HG03159 (cell line): Measurements from ENCODE around the gene PCCA.

ENCODE experiments used
- ATAC-seq: cut with Tn5 transposase; IDR thresholded peaks from one replicate; pipeline ENCODE4 v1.9.1; 2021; ENCODE audit warnings: mild to moderate bottlenecking, moderate library complexity; ENCODE audit not compliant: unreplicated experiment

PCCA gene

DNA sequence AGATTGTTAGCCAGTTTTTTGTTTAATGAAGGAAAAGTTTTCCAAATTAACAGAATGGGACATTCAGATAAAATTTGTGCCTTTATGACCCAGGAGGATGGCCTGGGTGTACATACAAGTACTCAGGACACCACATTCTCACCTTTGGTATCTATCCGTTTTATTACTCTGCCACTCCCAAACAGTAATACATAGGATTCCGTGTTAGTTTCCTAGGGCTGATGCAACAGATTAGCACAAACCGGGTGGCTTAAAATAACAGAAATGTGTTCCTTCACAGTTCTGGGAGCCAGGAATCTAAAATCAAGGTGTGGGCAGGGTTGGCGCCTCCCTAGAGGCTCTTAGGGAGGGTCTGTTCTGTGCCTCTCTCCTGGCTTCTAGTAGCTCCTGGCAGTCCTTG lies 369.8 kb downstream of the PCCA start:
- no peak for ATAC-seq

DNA sequence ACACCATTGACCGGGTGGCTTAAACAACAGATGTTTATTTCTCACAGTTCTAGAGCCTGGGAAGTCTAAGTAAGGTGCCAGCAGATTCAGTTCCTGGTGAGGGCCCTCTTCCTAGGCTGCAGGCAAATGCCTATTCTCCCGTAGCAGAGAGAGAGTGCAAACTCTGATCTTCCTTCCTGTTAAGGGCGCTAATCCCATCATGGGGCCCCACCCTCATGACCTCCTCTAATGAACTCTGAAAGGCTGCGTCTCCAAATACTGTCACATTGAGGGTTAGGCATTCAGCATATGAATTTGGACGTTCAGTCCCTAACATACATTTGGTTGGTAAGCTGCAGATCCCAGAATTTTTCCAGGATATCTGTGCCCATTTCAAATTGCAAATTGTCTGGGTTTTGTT lies 370.9 kb downstream of the PCCA start:
- ATAC-seq, result no peak

DNA sequence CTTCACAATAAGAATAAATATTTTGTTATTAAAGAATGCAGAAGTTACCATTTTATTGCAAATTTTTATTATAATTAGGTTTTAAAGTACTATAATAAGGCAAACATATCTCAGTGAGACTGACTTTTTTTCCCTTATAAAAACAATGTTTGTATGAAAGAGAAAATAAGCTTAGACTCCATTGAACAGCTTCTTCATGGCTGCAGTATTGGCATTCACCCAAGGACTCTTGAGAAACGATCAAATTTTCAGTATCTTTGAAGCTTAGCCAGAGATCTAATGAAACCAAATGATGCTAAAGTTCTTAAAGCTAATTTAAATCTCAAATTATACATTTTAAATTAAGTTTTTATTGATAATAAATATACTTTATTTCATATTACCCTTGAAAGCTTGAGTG lies 371.4 kb downstream of the PCCA start:
- ATAC-seq, result no peak

DNA sequence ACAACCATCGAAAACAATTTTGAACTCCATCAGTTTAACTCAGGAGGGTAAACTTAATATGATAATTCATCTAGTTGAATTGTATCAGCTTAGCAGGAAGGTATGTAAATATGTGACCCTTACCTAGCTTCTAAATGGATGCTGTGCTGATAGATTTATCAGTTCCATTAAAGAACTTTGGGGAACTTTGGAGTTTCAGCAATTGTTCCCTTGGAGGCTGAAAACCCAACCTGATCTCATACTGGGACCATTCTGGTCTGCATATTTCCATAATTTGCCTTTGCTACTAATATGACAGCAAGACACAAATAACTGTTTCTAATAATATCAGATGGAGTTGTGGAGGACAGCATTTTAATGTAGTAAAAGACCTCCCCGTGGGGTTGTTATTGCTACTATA lies 371.9 kb downstream of the PCCA start:
- no peak for ATAC-seq

DNA sequence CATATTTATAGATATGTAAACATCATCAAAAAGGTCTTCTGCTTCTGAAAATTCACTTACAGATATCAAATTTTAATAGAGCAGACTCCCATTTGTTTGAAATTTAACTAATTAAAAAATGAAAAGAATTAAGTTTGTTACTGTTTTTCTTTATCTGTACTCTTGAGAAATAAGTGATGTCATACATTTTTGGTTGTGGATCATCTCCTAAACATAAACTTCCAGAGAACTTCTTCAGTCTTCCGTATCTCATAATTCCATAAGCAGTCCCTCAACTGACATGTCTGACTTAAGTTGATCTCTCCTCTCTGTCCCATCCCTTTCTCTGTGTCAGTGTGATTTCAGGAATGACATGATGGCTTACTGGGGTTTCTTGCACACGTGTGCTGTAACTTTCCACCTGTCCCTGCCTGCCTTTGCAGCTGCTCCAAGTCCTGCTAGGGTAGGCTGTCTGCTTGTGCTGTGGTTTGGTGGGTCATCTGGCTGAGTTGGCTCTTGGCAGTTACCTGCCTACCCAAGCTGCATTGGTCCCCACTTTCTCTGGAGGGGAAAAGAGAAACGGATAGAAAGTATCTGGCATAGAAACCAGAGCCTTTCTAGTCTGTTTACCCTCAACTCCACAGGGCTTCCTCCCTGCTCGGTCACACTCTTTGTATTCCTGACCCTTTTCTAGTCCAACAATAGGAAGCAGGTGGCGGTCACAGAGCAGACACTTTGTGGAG lies 372.6 kb downstream of the PCCA start:
- no peak for ATAC-seq

DNA sequence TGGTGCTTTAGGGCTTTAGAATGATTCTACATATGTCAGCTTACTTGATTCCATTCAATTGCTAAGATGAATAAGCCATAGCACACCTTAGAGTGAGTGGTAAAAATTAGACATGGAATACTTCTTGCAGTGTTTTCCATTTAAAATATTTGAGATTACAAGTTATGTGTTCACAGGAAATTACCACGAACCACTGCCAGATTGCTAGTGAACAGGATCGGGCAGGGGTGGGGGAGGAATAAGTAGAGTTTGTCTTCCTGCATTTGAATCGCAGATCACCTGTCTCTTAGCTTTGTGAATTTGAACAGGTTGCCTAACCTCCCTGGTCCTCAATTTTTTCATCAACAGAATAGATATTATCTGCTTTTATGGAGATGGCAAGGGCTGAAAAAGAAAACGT lies 375.1 kb downstream of the PCCA start:
- ATAC-seq, result no peak

DNA sequence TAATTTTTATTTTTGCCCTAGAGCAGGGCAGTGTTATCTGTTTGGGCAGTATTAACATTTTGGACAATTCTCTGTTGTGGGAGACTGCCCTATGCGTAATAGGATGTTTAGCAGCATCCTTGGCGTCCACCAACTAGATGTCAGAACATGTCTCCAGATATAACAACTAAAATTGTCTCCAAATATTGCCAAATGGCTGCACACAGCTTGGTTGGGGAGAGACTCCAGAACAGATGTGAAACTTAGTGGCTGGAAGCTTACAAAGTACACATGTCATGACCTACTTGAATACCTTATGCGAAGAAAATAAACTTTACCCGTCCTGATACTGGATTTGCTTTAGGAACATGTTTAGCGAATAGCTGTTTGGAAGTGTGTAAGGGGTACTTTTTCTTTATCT lies 376.7 kb downstream of the PCCA start:
- no peak for ATAC-seq

DNA sequence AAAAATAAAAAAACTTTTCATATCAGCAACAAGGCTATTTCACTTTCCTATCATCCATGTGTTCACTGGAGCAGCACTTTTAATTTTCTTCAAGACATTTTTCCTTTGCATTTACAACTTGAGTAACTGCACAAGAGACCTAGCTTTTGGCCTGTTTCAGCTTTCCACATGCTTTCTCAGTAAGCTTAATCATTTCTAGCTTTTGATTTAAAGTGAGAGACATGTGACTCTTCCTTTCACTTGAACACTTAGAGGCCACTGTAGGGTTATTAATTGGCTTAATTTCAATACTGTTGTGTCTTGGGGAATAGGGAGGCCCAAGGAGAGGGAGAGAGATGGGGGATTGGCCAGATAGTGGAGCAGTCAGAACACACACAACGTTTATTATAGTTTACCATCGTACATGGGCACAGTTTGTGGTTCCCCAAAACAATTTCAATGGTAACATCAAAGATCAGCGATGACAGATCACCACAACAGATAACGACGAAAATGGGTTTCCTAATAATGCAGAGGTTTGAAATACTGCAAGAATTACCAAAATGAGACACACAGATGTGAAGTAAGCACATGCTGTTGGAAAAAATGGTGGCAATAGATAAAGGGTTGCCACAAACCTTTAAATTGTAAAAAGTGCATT lies 382.1 kb downstream of the PCCA start:
- ATAC-seq, result no peak

DNA sequence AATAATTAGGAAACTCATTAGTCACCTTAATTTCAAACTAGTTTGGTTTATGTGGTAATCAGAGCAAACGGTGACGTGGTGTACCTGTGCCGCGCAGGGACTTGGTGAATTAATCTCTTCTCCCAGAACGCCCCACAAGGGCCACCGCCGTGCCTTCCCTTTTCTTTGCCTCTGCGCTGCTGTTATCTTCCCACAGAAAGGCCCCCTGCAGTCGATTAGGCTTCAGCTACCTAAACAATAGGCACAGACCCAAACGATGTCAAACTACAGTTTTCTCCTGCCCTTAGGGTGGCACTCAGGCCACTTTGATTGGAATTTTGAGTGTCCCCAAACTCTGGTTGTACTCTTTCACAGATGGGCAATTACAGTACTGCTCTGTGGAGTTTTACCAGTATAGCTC lies 384.2 kb downstream of the PCCA start:
- no peak for ATAC-seq

DNA sequence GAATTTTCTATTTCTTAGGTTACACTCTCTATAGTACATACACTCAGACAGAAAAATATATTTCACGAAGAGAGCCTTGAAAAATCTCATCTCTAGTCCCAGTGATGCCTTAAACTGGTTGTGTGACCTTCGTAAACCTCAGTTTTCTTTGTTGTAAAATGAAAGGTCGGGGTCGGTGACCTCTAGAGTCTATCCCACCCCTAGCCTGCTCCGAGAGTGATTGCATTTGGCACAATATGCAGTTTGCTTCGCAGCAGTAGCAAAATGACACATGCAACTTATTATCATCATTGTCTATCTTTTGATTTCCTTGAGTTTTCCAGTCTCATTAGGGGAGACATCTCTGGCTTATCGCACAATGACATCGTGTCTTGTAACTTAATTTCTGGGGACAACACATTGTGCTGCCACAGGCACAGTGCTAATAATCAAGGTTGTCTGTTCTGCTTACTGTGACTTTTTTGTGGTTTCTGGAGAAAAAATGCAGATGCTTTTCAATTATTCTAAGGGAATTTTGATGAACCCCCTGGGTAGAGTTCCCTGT lies 384.7 kb downstream of the PCCA start:
- ATAC-seq, result no peak

DNA sequence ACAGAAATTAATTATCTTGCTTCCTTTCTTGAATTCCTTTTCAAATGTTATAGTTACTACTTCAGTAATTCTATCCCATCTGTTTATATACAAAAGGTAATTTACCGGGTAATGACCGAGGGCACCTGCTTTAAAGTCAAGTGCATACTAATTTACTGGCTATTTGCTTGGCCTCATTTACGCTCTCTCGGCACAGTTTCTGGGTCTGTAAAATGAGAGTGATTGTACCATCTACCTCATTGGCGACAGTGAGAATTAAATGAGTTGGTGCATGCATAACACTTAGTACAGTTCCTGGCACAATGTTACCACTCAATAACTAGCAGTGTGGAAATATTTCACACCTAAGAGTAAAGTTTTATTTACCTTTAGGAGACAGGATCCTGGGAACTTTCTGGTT lies 388.1 kb downstream of the PCCA start:
- ATAC-seq, result no peak

DNA sequence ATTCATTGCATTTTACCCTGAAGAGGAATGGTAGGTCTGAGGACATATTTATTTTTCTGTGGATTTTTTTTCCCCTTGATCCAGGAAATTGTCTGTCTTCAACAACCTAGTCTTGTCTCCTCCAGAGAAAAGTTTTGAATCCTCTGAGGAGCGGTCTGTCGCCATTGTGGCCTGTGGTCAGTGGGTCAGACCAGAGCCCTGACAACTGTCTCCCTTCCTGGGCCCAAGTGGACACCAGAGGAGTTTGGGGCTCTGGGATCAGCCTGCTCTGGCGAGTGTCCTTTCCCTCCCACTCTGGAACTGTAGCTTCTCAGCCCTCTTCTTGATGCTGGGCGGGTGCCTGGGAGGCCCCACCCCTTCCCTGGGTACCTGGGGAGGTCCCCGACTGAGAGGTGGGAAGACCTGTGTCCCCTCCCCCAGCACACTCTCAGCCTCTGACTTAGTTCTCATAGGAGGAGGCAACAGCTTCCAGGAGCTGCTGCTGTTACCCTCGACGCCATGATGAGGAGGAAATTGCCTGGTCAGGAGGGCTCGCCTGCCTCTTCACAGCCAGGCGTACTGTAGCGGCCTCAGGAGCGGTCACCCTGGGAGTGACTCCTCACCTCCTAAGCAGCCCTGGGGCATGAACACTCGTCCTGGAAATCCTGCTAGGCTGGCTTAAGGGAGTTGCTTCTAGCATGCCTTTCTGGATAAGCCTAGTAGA lies 389.4 kb downstream of the PCCA start:
- no peak for ATAC-seq

DNA sequence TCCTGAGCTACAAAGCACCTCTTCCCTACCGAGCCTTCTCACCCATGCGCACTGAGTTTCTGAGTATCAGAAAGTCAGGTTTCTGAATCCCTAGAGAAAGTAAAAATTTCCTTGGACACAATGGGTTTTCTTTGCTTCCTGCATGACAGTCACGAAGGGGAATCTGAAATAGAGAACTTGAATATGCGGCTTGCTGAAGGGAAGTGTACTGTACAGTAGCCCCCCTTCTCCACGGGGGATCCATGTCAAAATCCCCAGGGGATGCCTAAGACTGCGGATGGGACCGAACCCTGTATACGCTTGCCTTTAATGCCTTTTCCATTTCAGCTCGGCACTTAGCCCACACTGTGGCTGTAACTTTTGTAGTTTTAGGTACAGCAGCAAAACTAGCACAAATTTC lies 391.8 kb downstream of the PCCA start:
- no peak for ATAC-seq

DNA sequence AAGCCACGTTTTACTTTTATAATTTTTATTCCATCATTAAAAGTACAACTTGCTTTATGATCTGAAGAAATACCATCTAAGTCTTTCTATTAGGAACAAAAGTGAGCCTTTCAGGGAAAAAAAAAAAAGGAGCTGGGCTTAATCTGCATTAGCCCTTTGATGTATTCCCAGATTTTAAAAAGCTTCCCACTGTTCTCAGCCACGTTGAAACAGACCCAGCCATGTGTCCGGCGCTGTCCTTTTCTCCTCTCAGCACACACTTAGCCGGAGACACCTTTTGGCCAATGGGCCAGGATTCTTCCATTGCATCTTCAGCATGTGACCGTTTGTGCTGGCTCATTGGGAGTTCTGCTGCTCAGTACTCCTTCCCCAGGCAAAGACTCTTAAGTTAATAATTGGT lies 394.2 kb downstream of the PCCA start:
- no peak for ATAC-seq

DNA sequence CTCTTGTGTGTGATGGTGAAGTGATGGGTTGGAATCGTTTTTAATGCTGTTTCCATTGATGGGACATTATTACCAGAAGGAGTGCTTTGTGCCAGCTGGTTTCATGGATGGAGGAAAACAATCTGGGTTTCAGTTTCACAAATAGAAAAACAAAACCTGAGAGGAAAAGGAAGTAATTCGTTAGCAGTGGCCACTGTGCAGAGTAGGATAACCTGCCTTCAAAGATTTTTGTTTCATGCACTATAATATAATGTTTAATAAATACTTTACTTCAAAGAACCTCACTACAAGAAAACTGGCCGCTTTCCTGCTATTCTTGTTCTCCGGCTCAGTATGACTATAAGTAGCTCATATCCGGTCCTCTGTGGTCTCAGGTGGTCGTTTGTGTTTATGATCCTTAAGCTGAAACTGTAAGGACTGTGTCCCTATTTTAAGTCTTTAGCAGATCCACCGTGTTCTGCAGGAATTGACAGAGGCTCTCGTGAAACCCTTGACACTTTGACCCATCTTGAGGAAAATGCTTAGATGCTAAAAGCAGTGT lies 395.0 kb downstream of the PCCA start:
- ATAC-seq, result no peak

DNA sequence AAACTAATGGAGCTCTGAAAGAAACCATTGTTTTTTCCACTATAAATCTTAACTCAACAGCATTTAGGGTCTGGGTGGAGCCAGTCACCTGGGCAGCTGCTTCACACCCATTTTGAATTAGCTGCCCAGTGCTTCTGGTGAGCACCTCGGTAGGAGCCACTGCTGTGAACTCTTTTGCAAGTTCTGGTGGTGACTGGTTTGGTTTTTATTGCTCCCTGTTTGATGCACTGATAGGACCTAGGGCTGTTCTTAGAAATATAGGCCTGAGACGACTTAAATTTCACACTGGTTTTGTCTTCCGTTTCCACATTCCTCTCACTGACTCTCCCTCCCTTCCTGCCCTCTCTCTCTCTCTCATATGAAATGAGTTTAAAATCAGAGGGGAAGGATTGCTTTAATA lies 395.8 kb downstream of the PCCA start:
- ATAC-seq, result no peak

DNA sequence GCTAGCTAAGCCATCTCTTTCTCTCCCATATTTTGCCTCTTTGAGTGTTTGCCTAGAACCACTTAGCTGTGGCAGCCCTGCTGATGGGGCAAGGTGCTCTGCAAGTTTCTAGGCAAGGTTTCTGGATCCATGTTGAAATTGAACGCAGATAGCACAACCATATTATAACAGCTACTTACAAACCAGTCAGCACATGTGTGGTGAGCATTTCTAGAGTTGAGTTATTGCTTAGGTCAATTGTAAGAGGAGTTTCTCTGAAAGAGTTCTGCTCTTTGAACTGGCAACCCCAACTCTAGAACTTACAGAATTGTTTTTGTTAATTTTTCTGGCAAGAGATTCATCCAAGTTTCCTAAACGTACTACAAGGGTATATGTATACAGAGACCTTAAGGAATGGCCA lies 396.4 kb downstream of the PCCA start:
- no peak for ATAC-seq

DNA sequence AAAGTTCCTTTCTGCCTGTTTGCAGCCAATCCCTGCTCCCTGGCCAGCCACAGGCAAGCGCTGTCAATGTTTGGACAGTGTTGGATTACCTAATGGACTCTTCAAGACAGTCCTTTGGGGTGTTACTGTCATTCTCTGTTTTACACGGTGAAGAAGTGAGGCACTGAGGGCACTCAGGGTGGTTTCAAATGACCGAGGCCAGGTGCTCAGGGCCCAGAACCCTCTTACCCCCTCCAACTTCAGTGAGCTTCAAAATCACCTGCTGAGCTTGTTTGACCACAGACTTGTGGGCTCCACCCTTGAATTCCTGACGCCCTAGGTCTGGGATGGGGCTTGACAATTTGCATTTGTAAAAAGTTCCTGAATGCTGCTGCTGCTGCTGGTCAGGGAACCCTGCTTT lies 401.8 kb downstream of the PCCA start:
- ATAC-seq, result no peak

DNA sequence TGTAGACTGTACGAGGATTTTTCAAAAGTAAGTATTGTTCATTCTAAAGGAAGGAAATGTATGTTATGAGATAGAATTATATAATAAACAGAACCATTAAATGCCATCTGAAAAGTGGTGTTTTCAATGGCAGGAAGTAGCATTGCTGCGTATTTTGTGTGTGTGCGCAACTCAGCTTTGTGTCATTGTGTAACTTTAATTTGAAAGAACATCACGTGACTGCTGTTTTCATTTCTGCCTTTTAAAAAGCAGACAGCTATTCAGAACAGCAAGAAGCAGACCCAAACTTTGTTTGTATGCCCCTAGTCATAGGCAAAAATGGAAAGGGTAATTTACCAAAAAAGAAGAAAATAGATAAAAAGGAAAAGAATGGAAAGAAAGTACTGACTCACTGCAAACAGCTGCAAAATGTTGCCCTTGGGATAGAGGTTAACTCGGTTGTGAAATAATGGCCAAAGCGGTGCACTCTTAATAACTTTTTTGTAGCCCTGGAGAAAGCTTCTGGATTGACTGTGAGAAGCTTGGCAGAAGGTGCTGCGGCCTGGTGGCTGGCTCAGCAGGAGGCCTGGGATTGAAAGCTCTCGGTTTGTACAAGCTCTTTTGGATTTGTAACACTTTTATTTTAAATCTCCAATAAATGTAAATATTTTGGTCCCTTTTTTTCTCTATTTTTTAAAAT lies 402.4 kb downstream of the PCCA start:
- ATAC-seq, result no peak

DNA sequence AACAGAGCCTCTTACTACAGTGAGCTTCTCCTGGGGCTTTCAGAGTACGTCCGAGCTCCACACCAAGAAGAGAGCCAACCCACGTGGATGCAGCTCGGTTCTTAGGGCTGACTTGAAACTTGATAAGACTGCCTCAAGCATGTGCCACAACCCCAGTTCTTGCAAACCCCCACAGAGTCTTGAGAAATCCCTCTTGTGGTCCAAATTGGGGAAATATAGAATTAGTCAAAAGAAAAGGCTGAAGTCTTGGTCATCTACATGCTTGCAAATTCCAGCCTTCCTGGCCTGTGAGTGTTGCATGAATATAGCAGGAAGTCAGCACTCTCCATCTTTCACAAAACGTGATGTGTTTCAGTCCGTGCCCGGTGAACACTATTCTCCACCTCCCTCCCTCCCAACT lies 404.5 kb downstream of the PCCA start:
- no peak for ATAC-seq

DNA sequence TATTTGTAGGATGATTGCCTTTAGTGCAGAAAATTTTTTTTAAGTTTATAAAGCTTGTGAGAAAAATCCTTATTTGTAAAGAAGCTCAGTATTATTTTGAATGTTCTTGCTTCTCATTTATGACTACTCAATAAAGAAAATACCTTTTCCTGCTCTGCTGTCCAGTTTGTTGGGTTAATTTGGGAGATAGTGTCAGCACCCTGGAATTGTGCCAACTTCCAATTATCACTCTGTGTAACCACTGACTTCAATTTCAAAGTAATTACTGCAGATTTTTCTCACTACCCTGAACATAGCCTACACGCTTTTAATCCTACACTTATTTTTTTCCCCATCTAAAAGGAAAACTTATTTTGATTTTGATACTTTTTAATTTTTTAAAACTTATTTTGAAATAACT lies 406.6 kb downstream of the PCCA start:
- ATAC-seq, result no peak
